Measurements from ENCODE around the gene ULBP1. TPM values are rescaled to one million over a fixed set of nuclear protein-coding genes. Genes with fewer than 3 reads are reported as not detected.

Gene ULBP1
- total RNA-seq, 1 experiment from 2014 or later = 1.6 TPM

GRCh38 chr6:149995235-149995750, 31.6 kb downstream of the ULBP1 start:
- H3K56ac ChIP-seq (ENCODE audit: insufficient read length, low read depth, low read length) = no peak overlapping the region
- Mint-ChIP-seq H3K27me3 (ENCODE audit: low read depth) (peaks cover 63% of the 10 kb centered on the region), H3K36me3 (ENCODE audit: insufficient read depth in 1 of 3, low read depth in 3 of 3) (peaks cover 0 to 12% (median 0%) of the 10 kb centered on the region in 3 experiments; a peak in 3 of 7 replicates), H3K4me1 (peaks cover 10 to 14% of the 10 kb centered on the region in 2 experiments), H3K4me3 (no peak overlapping the region), H3K27ac (no peak overlapping the region; a peak in 1 of 7 replicates), H3K9me3 (peaks cover 0 to 3% of the 10 kb centered on the region in 2 experiments; a peak in 3 of 5 replicates)
- H3K14ac ChIP-seq (ENCODE audit: insufficient read depth, low read length) = no peak overlapping the region
- no peak overlapping the region for H2BK12ac ChIP-seq (ENCODE audit: insufficient read length, low read depth, low read length)
- H3K4ac ChIP-seq (ENCODE audit: low read depth, low read length) = no peak overlapping the region
- peaks cover 44% of the 10 kb centered on the region for H3K27me3 ChIP-seq (ENCODE audit: insufficient read depth, low read length)
- DNase-seq = no peak
- no peaks in the 10 kb centered on the region for H3K79me1 ChIP-seq (ENCODE audit: insufficient read depth, low read depth, low read length, poor library complexity, severe bottlenecking)
- no peak overlapping the region for H2AK5ac ChIP-seq (ENCODE audit: insufficient read length, low read length)
- H2BK5ac ChIP-seq (ENCODE audit: insufficient read length, low read length) = no peak overlapping the region
- H4K20me1 ChIP-seq (ENCODE audit: control insufficient read depth, insufficient read depth, insufficient read length) = no peaks in the 10 kb centered on the region
- H4K91ac ChIP-seq (ENCODE audit: insufficient read length, low read depth, low read length) = no peak overlapping the region
- H3K79me2 ChIP-seq (ENCODE audit: insufficient read depth, low read length) = no peaks in the 10 kb centered on the region
- no peak overlapping the region for H2BK120ac ChIP-seq (ENCODE audit: low read depth, low read length, poor library complexity, severe bottlenecking)
- H4K5ac ChIP-seq (ENCODE audit: insufficient read length, low read depth, low read length) = no peak overlapping the region
- no peak overlapping the region for H3K9ac ChIP-seq (ENCODE audit: extremely low read depth, insufficient read length, low read length)
- H2BK15ac ChIP-seq (ENCODE audit: low read depth, low read length) = no peak overlapping the region
- WGBS (ENCODE audit: extremely low coverage, insufficient read length, low lambda C conversion rate) = no CpG with 5 or more reads among the region's 6 CpGs
- no peak overlapping the region for H3K27ac ChIP-seq (ENCODE audit: insufficient read length, low read depth, low read length)
- H2AFZ ChIP-seq (ENCODE audit: low read length) = no peak overlapping the region
- no peak overlapping the region for H3K23ac ChIP-seq (ENCODE audit: insufficient read length, low read depth, low read length)
- H3K9me3 ChIP-seq (ENCODE audit: control insufficient read depth, low read depth, low read length) = no peaks in the 10 kb centered on the region
- H4K8ac ChIP-seq (replicated peaks; ENCODE audit: insufficient read length, low read depth, low read length) = no peak overlapping the region
- no peak overlapping the region for H2BK20ac ChIP-seq (ENCODE audit: low read depth, low read length, poor library complexity, severe bottlenecking)
- no peaks in the 10 kb centered on the region for H3K4me1 ChIP-seq (ENCODE audit: insufficient read depth, low read length)
- no peak overlapping the region for H3T11ph ChIP-seq (ENCODE audit: low read length)
- H3K18ac ChIP-seq (ENCODE audit: insufficient read length, low read depth, low read length) = no peak overlapping the region
- H3K4me2 ChIP-seq (ENCODE audit: insufficient read depth, insufficient read length, low read length) = no peak overlapping the region
- no peak for TF ChIP-seq CTCF (conservative IDR thresholded peaks at IDR 0.05)
- peaks cover 5% of the 10 kb centered on the region for H3K23me2 ChIP-seq (ENCODE audit: insufficient read length, low read depth, low read length, poor library complexity, severe bottlenecking)

Data from H9 (cell line).